Measurements from ENCODE around the gene PDCD7.
"Not testable (repeated sequence)": the region's sequence is repeated elsewhere in the genome, so short reads cannot be mapped to it uniquely, and the experiment has no call there.

Gene PDCD7

DNA sequence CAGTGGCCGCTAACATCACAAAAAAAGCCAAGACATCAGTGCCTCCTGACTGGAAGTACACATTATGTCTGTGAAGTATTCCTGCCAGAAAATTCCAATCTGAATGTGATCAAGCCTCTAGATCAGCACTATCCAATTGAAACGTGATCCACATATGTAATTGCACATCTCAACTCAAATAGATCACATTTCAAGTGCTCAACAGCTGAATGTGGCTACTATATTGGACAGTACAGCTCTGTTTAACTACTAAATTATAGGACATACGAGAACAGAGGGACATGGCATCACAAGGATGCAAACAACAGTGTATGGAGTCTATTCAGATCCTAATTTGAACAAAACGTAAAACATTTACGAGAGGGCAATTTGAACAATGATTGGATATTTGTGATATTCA lies 18.1 kb downstream of the PDCD7 start:
- no peak for DNase-seq

DNA sequence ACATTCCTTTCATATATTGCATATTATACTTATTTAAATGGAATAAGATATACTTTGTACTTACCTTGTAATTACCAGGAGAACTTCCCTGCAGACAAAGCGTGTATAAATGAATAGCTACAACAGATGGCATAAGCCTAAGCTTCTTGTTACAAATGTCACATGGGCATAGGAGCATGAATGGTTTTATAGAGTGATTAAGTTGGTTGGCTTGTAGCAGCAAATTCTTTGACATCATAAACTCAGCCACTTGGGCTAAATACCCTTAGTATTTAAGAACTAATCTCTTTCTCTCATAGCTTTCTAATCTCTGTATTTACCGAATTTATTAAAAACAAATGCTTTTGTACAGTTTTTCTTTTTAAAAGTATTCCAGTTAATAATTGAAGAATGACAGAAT lies 18.5 kb downstream of the PDCD7 start, which contains the start of gene UBAP1L:
TSS of gene UBAP1L (minus strand) at position 115 of the 400 bp plus-strand sequence. CDS start 8,985 bp downstream, outside the sequence.
- DNase-seq, result no peak

DNA sequence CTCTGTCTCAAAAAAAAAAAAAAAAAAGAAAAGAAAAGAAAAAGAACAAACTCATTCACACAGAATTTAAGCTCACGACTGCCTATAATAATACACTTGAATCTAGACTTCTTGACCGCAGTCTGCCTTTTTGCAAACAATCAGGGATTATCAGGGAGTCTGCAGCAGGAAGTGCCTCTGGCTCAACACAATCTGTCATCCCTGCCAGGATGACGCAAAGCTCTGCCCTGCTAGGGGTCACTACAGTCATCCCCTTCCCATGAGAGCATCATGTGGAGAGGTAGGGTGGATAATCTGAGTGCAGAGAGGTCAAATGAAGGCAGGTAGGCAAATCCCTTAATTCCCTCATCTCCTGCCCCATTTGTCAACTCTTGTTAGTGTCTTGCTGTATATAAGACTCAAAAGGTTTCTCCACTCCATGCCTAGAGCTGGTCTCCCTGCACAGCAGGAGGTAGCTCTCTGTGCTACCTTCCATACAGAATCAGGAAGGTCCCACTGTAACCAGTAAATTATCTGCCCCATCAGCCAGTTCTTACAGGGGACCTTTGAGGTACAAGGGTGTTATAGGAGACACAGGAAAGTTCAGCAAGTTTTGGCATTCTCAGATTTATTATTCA lies 22.8 kb downstream of the PDCD7 start:
- DNase-seq, result no peak

DNA sequence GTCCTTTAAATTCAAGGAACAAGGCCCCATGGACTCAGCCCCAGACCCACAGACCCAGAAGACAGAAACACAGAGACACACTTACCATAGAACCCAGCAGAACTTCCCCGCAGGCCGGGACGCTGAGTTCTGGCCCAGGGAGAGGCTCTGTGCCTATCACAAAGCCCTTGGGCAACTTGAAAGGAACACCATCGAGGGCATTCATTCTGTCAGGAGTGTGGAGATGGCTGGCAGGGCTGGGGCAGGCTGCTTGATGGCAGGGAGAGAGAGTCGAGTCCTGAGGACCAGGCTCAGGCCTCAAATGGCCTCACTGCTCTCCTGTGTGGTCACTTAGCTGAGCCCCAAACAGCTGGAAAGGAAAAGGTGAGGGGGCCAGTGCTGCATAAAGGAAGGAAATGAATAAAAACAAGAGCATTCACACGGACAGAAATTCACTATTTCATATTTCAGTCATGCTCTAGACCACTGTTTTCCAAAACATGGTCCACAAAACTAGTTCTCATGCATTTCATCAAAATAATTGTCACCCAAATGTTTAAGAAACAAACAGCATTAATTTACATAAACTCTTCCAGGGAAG lies 27.5 kb downstream of the PDCD7 start:
- no peak for DNase-seq

DNA sequence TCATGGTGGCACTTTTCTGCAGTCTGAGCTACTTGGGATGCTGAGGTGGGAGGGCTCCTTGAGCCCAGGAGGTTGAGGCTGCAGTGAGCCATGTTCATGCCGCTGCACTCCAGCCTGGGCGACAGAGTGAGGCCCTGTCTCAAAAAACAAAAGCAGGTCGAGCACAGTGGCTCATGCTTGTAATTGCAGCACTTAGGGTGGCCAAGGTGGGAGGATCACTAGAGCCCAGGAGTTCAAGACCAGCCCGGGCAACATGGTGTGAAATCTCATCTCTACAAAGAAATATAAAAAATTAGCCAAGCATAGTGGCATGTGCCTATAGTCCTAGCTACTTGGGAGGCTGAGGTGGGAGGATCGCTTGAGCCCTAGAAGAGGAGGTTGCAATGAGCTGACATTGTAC lies 28.6 kb downstream of the PDCD7 start:
- no peak for DNase-seq

DNA sequence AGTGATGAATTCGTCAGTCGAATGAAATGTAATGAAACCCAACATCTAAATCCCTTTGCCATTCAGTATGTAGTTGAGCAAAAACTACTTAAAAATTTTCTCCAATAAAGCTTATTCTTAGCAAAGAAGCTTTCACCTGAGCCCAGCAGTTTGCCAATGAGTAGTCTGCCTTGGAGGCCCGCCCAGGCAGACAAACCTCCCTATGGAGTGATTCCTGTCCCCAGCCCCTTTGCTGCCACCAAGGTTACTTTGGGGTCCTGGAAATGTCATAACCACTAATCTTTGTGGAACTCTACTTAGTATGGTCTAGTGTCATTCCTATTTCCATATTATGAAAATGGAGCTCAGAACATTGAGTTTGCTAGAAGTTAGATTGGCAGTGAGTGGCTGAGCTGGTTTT lies 30.7 kb downstream of the PDCD7 start:
- no peak for DNase-seq

- no peak for DNase-seq
Measured at GRCh38 chr15:65101891-65102708, 31.5 kb downstream of the PDCD7 start.

DNA sequence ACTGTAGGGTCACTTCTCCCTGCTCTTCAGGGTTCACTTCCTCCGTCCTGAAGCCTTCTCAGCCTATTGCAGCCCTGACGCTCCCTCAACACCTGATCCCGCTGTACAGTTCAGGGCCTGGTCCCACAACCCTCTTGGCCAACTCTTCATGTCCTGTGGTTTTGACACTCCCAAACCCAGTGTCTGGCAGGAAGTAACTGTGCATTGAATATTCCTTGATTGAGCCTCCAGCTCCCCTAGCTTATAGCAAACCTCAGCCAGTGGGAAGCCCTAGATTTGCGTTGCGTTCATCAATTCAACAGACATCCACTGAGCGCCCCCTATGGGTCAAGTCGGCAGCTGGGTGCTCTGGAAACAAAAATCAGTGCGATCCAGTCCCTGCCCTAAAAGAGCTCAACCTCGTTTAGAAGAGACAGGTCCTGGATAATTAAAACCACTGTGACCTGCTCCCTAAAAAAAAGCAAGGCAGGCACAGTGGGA lies 32.2 kb downstream of the PDCD7 start:
- DNase-seq, result peak; percentile 64 to 70

- DNase-seq, result no peak
Measured at GRCh38 chr15:65100442-65100841, 33.2 kb downstream of the PDCD7 start.

DNA sequence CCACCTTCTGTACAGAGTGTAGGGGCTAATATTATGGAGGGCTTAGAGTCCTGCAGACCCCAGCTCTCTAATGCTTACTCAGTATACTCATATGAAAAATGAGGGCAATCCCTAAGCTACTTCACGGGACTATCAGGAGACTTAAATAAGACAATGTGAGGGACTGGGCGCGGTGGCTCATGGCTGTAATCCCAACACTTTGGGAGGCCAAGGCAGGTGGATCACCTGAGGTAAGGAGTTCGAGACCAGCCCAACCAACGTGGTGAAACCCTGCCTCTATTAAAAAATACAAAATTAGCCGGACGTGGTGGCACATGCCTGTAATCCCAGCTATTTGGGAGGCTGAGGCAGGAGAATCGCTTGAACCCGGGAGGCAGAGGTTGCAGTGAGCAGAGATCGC lies 33.8 kb downstream of the PDCD7 start:
- not testable (repeated sequence) for DNase-seq

DNA sequence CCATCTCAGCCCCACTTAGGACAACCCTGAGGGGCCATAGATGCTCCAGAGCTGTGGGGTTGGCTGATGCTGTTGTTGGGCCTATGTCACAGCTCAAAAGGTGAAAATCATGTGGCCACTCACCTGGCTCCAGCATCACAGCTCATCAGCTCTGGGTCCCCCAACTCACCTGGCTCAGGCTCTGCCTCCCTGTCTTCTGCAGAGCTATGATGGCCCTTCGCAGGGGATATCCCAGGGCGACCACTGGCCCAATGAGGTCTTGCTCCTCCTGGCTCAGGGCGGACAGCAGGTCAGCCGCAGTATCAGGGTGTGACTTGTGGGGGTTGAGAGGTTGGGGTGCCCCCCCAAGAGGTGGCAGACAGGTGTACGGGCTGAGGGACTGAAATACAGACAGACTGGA lies 34.3 kb downstream of the PDCD7 start:
- DNase-seq, result no peak

DNA sequence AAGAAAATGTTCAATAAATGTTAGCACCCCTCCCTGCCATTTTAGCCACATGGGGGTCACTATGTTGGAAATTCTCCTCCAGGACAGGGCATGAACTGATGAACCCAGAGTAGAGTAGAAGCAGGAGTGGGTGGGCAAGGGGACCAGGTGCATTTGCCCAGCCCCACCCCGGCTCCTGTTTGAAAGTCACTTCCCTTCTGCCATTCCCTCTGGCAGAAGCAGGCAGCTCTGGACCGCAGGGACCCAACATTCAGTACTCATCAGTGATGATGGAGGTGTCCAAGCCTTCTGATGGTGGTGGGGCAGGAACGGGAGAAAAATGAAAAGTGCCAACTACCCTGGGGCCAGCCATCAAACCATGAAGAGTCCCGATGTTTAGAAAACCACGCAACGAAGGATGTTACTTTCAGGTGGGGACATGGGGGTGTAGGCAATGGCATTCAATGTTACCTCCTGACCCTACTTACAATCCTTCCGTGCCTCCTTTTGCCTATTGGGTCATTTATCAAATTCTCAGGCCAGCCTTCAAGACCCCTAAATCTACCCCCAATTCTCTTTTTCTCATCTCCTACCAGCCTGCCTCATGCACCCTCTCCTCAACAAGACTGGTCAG lies 35.9 kb downstream of the PDCD7 start:
- no peak for DNase-seq

DNA sequence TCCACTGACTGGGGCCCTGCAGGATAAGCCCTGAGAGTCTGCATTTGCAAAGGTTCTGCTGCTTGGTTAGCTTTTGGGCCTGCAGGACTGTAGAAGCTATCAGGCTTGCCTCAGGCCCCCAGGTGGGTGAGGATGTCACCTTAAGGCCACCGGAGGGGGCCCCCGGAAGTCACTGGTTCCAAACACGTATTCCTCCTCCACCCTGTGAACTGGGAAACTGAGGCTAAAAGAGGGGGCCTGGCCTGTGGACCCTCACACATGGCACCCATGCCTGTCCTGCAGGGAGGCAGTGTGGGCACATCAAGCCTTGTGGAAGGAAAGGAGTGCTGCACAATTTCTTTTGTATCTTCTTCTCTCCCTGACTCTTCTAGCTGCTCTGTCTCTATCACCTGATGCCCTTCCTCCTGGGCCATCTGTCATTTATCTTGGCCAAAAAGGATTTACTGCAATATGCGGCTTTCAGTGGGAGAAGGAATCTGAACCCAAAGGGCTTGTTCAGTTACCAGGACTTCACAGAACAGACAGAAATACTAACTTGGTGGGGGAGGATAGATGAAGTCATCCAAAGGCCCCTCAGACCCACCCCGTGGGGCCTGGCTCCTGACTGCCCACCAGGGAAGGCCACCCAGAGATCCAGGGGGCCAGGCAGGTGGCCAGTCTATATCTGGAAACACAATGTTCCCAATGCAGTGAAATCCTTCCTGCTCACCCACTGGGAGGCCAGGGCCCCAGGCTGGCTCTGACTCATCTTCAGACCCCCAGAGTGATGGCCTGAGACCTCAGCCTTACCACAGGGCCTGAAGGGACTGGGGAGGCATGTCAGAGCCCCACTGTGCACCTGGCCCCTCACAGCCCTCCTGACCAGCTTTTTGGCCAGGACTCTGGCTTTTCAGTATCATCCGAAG lies 36.9 kb downstream of the PDCD7 start:
- DNase-seq, result no peak

DNA sequence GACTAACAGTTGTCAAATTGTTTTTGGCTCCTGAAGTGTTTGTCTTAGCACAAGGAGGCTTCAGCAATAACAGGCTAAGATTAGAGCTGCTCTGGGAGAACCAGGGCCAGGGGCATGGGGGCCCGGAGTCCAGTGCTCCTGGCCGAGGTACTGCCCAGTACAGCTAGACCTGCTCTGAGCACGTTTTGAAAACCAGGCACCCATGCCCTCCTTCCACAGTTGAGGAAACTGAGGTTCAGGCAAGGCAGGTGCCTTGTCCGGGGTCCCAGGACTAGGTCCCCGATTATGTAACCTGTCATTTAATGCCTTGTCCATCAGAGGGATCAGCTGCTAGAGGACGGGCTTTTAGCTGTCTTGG lies 37.9 kb downstream of the PDCD7 start:
- no peak for DNase-seq

GRCh38 chr15:65095011-65095746 lies 38.4 kb downstream of the PDCD7 start:
- DNase-seq, result no peak

- DNase-seq, result no peak
Measured at GRCh38 chr15:65094294-65094995, 39.2 kb downstream of the PDCD7 start.

DNA sequence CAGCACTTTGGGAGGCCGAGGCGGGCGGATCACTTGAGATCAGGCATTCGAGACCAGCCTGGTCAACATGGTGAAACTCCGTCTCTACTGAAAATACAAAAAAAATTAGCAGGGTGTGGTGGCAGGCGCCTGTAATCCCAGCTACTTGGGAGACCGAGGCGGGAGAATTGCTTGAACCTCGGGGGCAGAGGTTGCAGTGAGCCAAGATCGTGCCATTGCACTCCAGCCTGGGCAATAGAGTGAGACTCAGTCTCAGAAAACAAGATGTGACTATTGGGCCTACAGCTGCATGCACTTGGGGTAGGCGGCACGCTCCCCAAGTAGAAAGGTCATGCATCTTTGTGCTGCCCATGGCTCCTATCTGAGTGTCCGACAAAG lies 39.8 kb downstream of the PDCD7 start:
- DNase-seq, result not testable (repeated sequence)

GRCh38 chr15:65092911-65093792 lies 40.5 kb downstream of the PDCD7 start:
- no peak for DNase-seq

DNA sequence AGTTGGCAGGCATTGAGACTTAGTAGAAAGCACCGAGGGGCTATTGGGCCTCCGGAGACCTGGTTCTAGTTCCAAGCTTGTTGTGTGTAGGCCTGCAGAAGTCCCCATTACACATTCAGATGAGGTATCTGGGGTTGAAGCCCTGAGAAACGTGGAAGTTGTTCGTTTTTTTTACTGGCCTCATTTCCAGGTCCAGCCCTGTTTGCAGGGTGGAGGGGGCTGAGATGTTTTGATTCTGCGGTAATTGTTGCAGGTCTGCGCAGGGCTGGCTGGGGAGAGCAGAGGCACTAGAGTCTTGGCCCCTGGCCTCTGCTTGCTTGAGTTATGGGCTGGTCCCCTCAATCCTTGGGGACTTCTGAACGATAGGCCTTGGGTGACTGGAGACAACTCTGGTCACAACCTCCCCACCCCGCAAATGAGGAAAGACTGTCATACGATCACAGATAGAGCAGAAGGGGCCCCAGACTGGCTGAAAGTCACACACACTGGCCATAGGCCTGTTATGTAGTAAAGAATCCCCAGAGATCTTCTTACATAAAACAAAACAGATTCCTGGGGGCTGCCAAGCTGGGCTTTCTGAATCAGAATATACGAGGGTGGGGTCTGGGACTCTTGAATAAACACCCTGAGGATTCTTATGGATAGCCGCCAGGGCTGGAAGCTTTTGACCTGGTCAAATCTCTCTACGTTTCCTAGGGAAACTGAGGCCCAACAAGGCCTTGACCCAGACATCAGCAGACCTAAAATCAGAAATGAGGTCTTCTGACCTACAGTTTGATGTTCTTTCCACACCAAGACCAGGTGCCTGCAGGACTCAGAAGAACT lies 41.5 kb downstream of the PDCD7 start:
- no peak for DNase-seq
